Stimulated activated CD4-positive, alpha-beta T cell treated with anti-CD3 and anti-CD28 coated beads, Interleukin-15, amount 100 ng/mL, for 24 hours (primary cell): ENCODE measurements around the gene FN1.

ENCODE experiments used
- DNase-seq: peaks from one replicate; pipeline ENCODE4 v3.0.0-alpha.2; 2020

FN1 gene

GRCh38 chr2:215441560-215442400 is 5.9 kb upstream of the FN1 start:
- no peak for DNase-seq

DNA sequence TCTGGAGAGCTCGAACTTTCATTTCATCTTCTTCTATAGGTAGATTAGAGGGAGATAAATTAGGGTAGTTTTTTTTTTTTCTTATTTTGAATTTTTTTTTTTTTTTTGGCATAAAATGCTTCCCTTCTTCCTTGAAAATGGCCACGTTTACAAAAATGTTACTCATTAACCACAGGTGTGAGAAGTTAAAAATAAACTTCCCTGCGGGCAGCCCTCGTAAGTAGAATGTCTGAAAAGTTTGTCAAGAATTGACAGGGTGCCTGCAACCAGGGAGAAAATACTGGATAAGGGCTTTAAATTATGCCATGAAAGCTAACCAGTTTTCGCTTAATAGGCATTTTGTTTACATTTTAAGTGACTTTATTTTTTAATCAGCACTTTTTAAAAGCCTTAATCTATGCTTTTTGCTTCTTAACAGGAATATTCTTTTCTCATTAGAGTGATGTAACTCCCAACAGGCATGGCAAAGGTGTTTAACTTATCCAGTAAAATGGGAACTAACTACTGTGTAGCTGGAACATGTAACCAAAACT is 4.2 kb upstream of the FN1 start:
- no peak for DNase-seq

- no peak for DNase-seq
Observed at GRCh38 chr2:215439404-215439803, 3.5 kb upstream of the FN1 start.

- no peak for DNase-seq
Observed at GRCh38 chr2:215437614-215438013, 1.7 kb upstream of the FN1 start.

DNA sequence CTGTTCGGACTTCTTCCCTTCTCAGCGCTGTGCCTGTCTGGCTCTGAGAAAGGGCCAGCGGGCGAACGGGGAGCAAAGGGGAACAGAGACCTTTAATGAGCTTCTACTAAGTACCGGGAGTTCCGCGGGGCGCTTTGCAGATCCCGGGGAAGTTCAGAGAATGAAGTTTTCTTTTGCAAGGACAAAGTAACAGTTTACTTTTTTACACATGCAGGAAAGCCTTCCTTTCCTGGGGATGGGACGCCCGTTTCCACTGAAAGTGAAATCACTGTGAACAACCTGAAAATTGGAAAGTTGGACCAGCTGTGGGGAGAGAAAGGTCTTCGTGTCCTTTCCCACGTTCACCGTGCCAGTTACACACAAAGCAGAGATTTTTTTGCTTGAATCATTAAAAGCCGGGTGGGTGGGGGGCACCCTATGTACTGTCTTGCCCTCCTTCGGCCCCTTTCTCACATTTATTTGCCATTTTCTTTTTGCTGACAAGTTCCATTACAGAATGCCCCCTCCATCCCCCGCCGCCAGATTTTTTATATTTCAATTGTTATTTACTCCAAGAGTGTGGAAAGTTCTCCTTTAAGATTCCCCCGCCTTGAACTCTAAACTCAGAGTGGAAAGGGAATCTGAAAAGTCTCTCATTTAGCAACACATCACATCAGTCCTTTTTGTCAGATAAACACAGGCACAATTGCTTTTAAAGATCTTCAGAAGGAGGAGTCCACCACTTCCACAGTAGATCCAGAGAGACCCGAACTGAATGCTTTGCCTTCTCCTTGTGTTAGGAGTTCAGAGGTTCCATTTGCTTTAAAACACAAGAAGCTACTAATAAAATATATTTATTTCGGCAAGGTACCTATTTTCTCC is 1.1 kb upstream of the FN1 start:
- no peak for DNase-seq

DNA sequence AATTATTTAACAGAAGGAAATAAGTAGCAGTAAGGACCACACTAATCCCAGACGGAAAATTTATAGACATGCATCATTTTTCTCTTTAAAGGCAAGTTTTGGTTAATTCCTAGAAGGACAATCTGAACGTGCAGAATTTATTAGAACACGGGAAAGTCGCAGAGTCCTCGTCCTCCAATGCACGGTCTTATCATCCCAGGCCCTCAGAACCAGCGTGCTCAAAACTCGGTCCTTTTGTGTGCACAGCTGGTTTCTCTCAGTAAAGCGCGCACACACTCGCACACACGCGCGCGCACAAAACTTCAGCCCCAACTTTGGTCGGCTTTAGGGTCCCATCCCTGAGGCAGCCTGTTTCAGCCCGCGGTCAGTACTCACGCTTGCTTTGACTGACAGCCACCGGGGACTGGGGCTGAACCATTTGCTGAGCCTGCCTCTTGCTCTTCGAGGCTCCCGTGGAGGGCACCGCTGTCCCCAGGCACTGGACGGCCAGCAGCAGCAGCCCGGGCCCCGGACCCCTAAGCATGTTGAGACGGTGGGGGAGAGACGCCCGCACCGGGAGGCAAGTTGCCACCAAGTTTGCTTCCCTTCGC is 493 bp downstream of the FN1 start:
- DNase-seq: peak; percentile 15

- no peak for DNase-seq
Observed at GRCh38 chr2:215434447-215435279, 1.2 kb downstream of the FN1 start.

DNA sequence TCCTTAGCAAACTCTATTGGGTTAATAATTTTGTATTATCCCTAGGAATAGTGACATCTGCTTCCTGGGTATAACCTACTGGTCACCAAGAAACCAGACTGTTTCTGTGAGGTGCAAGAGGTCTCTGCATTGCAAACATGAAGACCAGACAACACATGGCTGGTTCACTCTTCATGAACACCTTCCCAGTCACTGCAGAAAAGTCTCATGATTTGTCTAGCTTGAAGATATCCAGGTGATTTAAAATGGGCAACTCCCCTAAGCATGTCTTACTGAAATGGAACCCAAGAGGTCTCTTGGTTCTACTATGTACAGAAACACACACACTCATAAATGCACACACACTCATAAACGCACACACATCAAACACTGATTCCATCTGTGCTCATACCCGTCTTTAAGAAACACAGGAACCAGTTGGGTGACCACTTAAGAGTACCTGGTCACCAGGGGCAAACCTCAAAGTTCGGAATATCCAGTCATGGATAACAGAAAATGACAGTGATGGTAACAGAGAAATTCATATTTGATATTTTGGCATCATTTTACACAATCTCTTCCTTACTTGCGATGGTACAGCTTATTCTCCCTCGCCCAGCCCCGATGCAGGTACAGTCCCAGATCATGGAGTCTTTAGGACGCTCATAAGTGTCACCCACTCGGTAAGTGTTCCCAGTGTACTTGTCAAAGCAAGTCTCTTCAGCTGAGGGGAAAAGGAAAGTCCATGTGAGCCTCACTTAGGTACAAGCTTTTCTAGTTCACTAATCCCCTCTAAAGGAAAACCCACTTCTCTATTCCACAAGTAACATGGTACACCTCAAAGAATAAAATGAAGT is 2.9 kb downstream of the FN1 start:
- DNase-seq: no peak

GRCh38 chr2:215431778-215432758 is 3.8 kb downstream of the FN1 start:
- DNase-seq: no peak

- DNase-seq: no peak
Observed at GRCh38 chr2:215431290-215431689, 4.6 kb downstream of the FN1 start.

GRCh38 chr2:215430528-215431187 is 5.2 kb downstream of the FN1 start:
- DNase-seq: no peak

DNA sequence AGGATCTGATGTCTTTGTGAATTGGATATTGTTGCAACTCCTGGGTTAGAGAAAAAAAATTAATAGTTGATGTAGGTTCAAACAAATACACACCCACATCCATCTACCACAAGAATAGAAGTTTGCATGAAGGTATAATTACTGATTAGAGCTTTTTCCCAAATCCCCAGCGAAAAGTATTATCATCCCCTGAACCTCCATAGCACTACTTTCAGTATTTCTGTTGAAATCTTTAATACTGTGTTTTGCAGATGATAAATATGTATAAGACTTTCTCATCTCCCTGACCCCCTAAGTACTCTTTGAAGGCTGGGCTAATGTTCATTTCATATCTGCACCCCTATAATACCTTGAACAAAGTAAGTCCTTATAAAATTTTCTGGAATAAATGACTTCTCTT is 6.4 kb downstream of the FN1 start:
- no peak for DNase-seq

DNA sequence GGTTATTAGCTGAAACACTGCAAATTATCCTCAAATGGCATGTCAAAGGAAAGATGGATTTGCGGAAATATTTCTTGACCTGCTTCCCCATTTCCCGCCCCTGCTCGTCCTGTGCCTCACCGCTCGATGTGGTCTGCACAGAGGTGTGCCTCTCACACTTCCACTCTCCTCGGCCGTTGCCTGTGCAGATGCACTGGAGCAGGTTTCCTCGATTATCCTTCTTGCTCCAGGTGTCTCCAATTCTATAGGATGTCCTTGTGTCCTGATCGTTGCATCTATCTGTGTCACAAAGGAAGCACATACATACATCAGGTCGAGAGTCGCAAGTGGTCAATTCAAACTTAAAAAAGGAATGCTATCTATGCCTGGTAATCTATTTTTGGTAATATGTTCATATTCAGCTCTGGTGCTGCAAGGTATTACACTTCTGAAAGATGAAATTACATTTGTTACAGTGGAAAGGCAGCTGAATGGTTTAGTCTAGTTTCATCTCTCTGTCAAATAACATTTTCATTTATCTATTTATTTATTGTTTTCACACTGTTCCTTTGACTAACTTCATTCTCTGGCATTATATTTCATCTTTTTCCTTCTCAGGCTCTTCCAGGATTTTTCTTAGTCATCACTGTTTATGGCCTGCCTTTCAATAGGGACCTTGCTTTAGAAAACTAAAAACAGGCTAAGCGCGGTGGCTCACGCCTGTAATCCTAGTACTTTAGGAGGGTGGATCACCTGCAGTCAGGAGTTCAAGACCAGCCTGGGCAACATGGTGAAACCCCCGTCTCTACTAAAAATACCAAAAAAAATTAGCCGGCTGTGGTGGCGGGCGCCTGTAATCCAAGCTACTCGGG is 7.6 kb downstream of the FN1 start:
- DNase-seq: no peak

- DNase-seq: no peak
Observed at GRCh38 chr2:215427585-215427984, 8.3 kb downstream of the FN1 start.

DNA sequence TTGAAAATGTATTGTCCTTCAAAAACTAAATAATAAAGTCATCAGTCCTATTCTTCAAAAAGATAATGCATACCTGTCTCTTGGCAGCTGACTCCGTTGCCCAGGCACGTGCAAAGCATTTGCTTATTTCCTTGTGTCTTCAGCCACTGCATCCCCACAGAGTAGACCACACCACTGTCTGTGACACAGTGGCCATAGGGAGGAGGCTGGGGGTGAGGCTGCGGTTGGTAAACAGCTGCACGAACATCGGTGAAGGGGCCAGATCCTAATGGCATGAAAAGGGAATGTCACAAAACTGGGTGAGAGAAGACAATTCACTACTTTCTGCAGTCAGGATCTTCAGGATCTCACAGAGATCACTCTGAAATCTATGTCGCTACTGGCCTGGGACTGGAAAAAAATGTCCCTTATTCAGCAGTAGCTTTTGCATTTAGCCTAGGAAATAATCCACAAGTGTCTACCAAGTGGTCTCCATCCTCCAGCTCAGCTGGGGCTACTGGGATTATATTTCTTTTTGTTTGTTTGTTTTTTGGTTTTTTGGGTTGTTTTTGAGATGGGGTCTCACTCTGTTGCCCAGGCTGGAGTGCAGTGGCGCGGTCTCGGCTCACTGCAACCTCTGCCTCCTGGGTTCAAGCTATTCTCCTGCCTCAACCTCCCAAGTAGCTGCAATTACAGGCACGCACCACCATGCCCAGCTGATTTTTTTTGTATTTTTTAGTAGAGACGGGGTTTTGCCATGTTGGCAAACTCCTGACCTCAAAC is 10.7 kb downstream of the FN1 start:
- no peak for DNase-seq

- no peak for DNase-seq
Observed at GRCh38 chr2:215423928-215424540, 11.8 kb downstream of the FN1 start.

GRCh38 chr2:215423234-215423633 is 12.6 kb downstream of the FN1 start:
- DNase-seq: no peak
